Measurements from ENCODE around the gene MCTP1. TPM values are rescaled to one million over a fixed set of nuclear protein-coding genes. Genes with fewer than 3 reads are reported as not detected.

The MCTP1 gene
- total RNA-seq, 1 donor from 2014 or later: 3.7 TPM

GRCh38 chr5:95069948-95070347 lies 214.9 kb downstream of the MCTP1 start:
- no peak overlapping the region for H3K4me3 Mint-ChIP-seq
- no peak overlapping the region for H3K27ac Mint-ChIP-seq

GRCh38 chr5:95069021-95069420 lies 215.9 kb downstream of the MCTP1 start:
- H3K36me3 ChIP-seq: no peaks in the 10 kb centered on the region
- no peak overlapping the region for H2AFZ ChIP-seq (replicated peaks)
- Mint-ChIP-seq H3K9me3 (peaks cover 2% of the 10 kb centered on the region), H3K36me3 (no peaks in the 10 kb centered on the region), H3K27me3 (ENCODE audit: insufficient read depth, low read depth) (no peaks in the 10 kb centered on the region), H3K27ac (no peak overlapping the region), H3K4me3 (no peak overlapping the region), H3K4me1 (no peaks in the 10 kb centered on the region)
- TF ChIP-seq CTCF (IDR thresholded peaks at IDR 0.05): no peak
- H3K4me2 ChIP-seq: no peak overlapping the region
- H3K27ac ChIP-seq: no peak overlapping the region
- H3K9ac ChIP-seq: no peak overlapping the region
- H3K4me3 ChIP-seq: no peak overlapping the region
- no peaks in the 10 kb centered on the region for H3K9me3 ChIP-seq (ENCODE audit: low read depth)
- DNase-seq (ENCODE audit: low spot score): no peak
- H3K4me1 ChIP-seq: no peaks in the 10 kb centered on the region
- H3F3A ChIP-seq (ENCODE audit: low read depth): no peaks in the 10 kb centered on the region
- no peaks in the 10 kb centered on the region for H3K27me3 ChIP-seq
- no peaks in the 10 kb centered on the region for H3K79me2 ChIP-seq (ENCODE audit: low read depth)
- no peaks in the 10 kb centered on the region for H4K20me1 ChIP-seq (ENCODE audit: low read depth)

More at GRCh38 chr5:95069948-95070347, 214.9 kb downstream of the MCTP1 start:
- Histone ChIP-seq H3K9ac (no peak overlapping the region), H3K9me3 (ENCODE audit: low read depth) (no peaks in the 10 kb centered on the region), H3K27ac (no peak overlapping the region), H3K36me3 (no peaks in the 10 kb centered on the region), H3K4me3 (no peak overlapping the region), H4K20me1 (ENCODE audit: low read depth) (no peaks in the 10 kb centered on the region), H3F3A (ENCODE audit: low read depth) (no peaks in the 10 kb centered on the region), H2AFZ (replicated peaks) (no peak overlapping the region), H3K4me2 (no peak overlapping the region), H3K27me3 (no peaks in the 10 kb centered on the region), H3K79me2 (ENCODE audit: low read depth) (no peaks in the 10 kb centered on the region), H3K4me1 (no peaks in the 10 kb centered on the region)
- DNase-seq (ENCODE audit: low spot score): no peak
- TF ChIP-seq EZH2 (IDR thresholded peaks at IDR 0.05): no peak
- TF ChIP-seq CTCF (IDR thresholded peaks at IDR 0.05): no peak
- TF ChIP-seq EZH2phosphoT487 (IDR thresholded peaks at IDR 0.05): no peak
- H3K4me1 Mint-ChIP-seq: no peaks in the 10 kb centered on the region
- peaks cover 2% of the 10 kb centered on the region for H3K9me3 Mint-ChIP-seq
- H3K27me3 Mint-ChIP-seq (ENCODE audit: insufficient read depth, low read depth): no peaks in the 10 kb centered on the region
- no peaks in the 10 kb centered on the region for H3K36me3 Mint-ChIP-seq

- no peak overlapping the region for H3K27ac Mint-ChIP-seq
- Histone ChIP-seq H4K20me1 (ENCODE audit: low read depth) (no peaks in the 10 kb centered on the region), H3K36me3 (no peaks in the 10 kb centered on the region), H3F3A (ENCODE audit: low read depth) (no peaks in the 10 kb centered on the region), H3K9ac (no peak overlapping the region), H3K79me2 (ENCODE audit: low read depth) (no peaks in the 10 kb centered on the region), H3K9me3 (ENCODE audit: low read depth) (no peaks in the 10 kb centered on the region), H2AFZ (replicated peaks) (no peak overlapping the region), H3K27me3 (no peaks in the 10 kb centered on the region), H3K4me1 (no peaks in the 10 kb centered on the region), H3K4me2 (no peak overlapping the region), H3K27ac (no peak overlapping the region), H3K4me3 (no peak overlapping the region)
- no peak for DNase-seq (ENCODE audit: low spot score)
- no peaks in the 10 kb centered on the region for H3K27me3 Mint-ChIP-seq (ENCODE audit: insufficient read depth, low read depth)
- H3K9me3 Mint-ChIP-seq: peaks cover 2% of the 10 kb centered on the region
- peaks cover 5% of the 10 kb centered on the region for H3K4me1 Mint-ChIP-seq
- no peak overlapping the region for H3K4me3 Mint-ChIP-seq
- TF ChIP-seq EZH2 (IDR thresholded peaks at IDR 0.05) (no peak), CTCF (IDR thresholded peaks at IDR 0.05) (no peak), EZH2phosphoT487 (IDR thresholded peaks at IDR 0.05) (no peak)
- no peaks in the 10 kb centered on the region for H3K36me3 Mint-ChIP-seq
Measured at GRCh38 chr5:95068289-95068910, 216.5 kb downstream of the MCTP1 start.

Measured in neural progenitor cell (in vitro differentiated cells).